Lower leg skin (tissue), 3 donors: ENCODE measurements around the gene LMBRD1.

Source experiments
- CTCF ChIP-seq, 3 donors: fragments of 450-650 bp; IDR thresholded peaks; one replicate each; pipeline ENCODE4 v1.5.1; 2016; ENCODE audit warnings: antibody characterized with exemption in 3 of 3, mild to moderate bottlenecking in 3 of 3, moderate library complexity in 2 of 3
- POLR2A ChIP-seq, 2 donors: fragments of 450-650 bp; IDR thresholded peaks; one replicate each; pipeline ENCODE4 v1.6.1; 2016 to 2017; ENCODE audit warnings: antibody characterized with exemption in 2 of 2, mild to moderate bottlenecking in 1 of 2, moderate library complexity in 1 of 2

- TF ChIP-seq CTCF (IDR thresholded peaks at IDR 0.05) = no peak
- no peak for TF ChIP-seq POLR2A (IDR thresholded peaks at IDR 0.05)
Observed at GRCh38 chr6:69699655-69700054, 97.2 kb downstream of the LMBRD1 start.
